RWPE1 (cell line): Measurements from ENCODE around the gene CASQ1.

ENCODE experiments used
- CTCF ChIA-PET: fragments of 350-600 bp; sonication (Branson Sonifier 250); formaldehyde crosslinking; extraction: SDS; loops from one replicate; lab custom pipeline; 2021; lab: Yijun Ruan, JAX
- POLR2A ChIA-PET: fragments of 400-600 bp; formaldehyde crosslinking; extraction: SDS; loops from one replicate; lab custom pipeline; 2020; ENCODE audit warnings: antibody characterized with exemption; ENCODE audit not compliant: low non-redundant PET; lab: Yijun Ruan, JAX
- DNase-seq: peaks from one replicate; pipeline ENCODE4 v3.0.0; 2012; ENCODE audit warnings: low spot score
- H3K27ac ChIP-seq: fragments of 450-650 bp; 2 replicates; pipeline ENCODE4 v1.5.1; 2017
- TF ChIP-seq, protein P1 (sequence below): fragments of 450-650 bp; conservative IDR thresholded peaks from 2 replicates; pipeline ENCODE4 v1.5.1; 2017; ENCODE audit warnings: low read depth, mild to moderate bottlenecking

Gene CASQ1

GRCh38 chr1:160189649-160190625 lies at the start of gene CASQ1:
Gene CASQ1 (plus strand): TSS chr1:160190575. CDS start chr1:160190752, 177 bp downstream.
- no peak for DNase-seq
- TF ChIP-seq, protein P1, sequence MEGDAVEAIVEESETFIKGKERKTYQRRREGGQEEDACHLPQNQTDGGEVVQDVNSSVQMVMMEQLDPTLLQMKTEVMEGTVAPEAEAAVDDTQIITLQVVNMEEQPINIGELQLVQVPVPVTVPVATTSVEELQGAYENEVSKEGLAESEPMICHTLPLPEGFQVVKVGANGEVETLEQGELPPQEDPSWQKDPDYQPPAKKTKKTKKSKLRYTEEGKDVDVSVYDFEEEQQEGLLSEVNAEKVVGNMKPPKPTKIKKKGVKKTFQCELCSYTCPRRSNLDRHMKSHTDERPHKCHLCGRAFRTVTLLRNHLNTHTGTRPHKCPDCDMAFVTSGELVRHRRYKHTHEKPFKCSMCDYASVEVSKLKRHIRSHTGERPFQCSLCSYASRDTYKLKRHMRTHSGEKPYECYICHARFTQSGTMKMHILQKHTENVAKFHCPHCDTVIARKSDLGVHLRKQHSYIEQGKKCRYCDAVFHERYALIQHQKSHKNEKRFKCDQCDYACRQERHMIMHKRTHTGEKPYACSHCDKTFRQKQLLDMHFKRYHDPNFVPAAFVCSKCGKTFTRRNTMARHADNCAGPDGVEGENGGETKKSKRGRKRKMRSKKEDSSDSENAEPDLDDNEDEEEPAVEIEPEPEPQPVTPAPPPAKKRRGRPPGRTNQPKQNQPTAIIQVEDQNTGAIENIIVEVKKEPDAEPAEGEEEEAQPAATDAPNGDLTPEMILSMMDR, result no peak
- ChIA-PET CTCF (interaction anchor here (0.6 to 0.8 kb wide), 2 partner anchors 16 to 198 kb away, joined by 4 to 5 read pairs; no protein-coding TSS in a partner anchor), POLR2A (interaction anchor here (0.5 kb wide), 3 partner anchors 18 to 218 kb away, joined by 3 read pairs; no protein-coding TSS in a partner anchor)
- H3K27ac ChIP-seq, result no peak within 1 kb of the TSS

DNA sequence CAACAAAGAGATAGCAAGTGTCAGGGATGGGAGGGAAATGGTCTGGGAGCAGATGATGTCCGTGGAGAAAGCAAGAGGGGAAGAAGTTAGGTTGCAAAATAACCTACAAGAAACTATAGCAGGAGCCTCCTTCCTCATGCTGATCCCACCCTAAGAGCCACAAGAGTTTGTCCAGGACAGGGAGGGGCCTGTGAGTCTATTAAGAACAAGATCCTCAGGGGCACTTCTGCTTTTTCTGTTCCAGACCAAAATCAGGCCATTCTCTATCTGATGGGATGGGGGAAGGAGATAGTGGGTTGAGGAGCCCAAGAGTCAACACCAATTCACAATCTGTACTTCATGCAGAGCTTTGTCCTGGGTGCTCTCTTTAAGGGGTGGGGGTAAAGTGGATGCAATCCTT lies 46.7 kb upstream of the CASQ1 start:
- DNase-seq, result no peak
- no peak overlapping the region for H3K27ac ChIP-seq
- CTCF ChIA-PET, result no interaction called here
- TF ChIP-seq, protein P1, result no peak
- POLR2A ChIA-PET, result no interaction called here

- ChIA-PET CTCF (no interaction called here), POLR2A (no interaction called here)
- no peak overlapping the region for H3K27ac ChIP-seq
- TF ChIP-seq, protein P1, result no peak
- no peak for DNase-seq
Observed at GRCh38 chr1:160144921-160145320, 45.5 kb upstream of the CASQ1 start.

DNA sequence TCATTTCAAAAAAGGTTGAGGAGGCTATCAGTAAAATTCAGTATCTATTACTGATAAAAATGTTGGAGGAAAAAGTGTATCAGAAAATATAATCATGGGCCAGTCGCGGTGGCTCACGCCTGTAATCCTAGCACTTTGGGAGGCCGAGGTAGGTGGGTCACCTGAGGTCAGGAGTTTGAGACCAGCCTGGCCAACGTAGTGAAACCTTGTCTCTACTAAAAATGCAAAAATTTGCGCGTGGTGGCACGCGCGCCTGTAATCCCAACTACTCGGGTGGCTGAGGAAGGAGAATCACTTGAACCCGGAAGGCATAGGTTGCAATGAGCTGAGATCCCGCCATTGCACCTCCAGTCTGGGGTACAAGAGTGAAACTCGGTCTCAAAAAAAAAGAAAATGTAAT lies 44.3 kb upstream of the CASQ1 start:
- no peak overlapping the region for H3K27ac ChIP-seq
- TF ChIP-seq, protein P1, result no peak
- POLR2A ChIA-PET, result no interaction called here
- CTCF ChIA-PET, result no interaction called here
- no peak for DNase-seq

DNA sequence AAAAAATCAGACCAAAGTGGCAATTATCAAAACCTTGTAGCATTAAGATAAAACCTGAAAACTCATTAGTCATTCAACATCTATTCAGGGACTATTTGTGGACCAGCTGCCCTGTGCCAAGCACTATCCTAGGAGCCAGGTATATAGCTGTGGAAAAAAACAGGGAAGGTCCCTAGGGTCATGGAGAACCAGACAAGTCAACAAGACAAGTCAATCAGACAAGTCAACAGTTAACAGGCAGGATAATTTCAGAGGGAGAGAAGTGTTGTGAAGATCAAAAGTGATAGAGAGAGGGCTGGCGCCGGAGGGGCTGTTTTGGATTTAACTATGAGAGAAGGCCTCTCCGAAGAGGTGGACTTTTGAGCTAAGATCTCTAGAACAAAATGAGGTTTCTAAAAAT lies 42.3 kb upstream of the CASQ1 start:
- no peak for DNase-seq
- TF ChIP-seq, protein P1, result no peak
- CTCF ChIA-PET, result interaction anchor here (0.6 to 1.5 kb wide), 3 partner anchors 10 to 143 kb away, joined by 3 to 7 read pairs (median 3); no protein-coding TSS in a partner anchor
- POLR2A ChIA-PET, result no interaction called here
- no peak overlapping the region for H3K27ac ChIP-seq

GRCh38 chr1:160149233-160149632 lies 41.1 kb upstream of the CASQ1 start:
- TF ChIP-seq, protein P1, result no peak
- POLR2A ChIA-PET, result no interaction called here
- CTCF ChIA-PET, result interaction anchor here (1.5 kb wide), 1 partner anchor 142 kb away, joined by 7 read pairs; no protein-coding TSS in a partner anchor
- H3K27ac ChIP-seq, result no peak overlapping the region
- no peak for DNase-seq
